GDM1 (cell line): ENCODE data around the gene GFRA1.
"Not testable (repeated sequence)": the region's sequence is repeated elsewhere in the genome, so short reads cannot be mapped to it uniquely, and the experiment has no call there.

Experiments
- DNase-seq: peaks from one replicate; lab custom pipeline; 2025; lab: John Stamatoyannopoulos, UW

The GFRA1 gene

GRCh38 chr10:116059320-116059719 lies 213.7 kb downstream of the GFRA1 start:
- DNase-seq, result no peak

GRCh38 chr10:116056445-116057293 lies 216.3 kb downstream of the GFRA1 start:
- DNase-seq, result no peak

GRCh38 chr10:116055917-116056252 lies 217.1 kb downstream of the GFRA1 start:
- DNase-seq, result no peak

- no peak for DNase-seq
Observed at GRCh38 chr10:116055252-116055916, 217.6 kb downstream of the GFRA1 start.

- no peak for DNase-seq
Observed at GRCh38 chr10:116053910-116054309, 219.1 kb downstream of the GFRA1 start.

- DNase-seq, result not testable (repeated sequence)
Observed at GRCh38 chr10:116053009-116053730, 219.8 kb downstream of the GFRA1 start.

GRCh38 chr10:116052522-116052921 lies 220.5 kb downstream of the GFRA1 start:
- not testable (repeated sequence) for DNase-seq

- DNase-seq, result no peak
Observed at GRCh38 chr10:116049974-116050304, 223.1 kb downstream of the GFRA1 start.

GRCh38 chr10:116049158-116049973 lies 223.6 kb downstream of the GFRA1 start:
- no peak for DNase-seq

- DNase-seq, result no peak
Observed at GRCh38 chr10:116045366-116046356, 227.3 kb downstream of the GFRA1 start.

GRCh38 chr10:116044801-116045248 lies 228.2 kb downstream of the GFRA1 start:
- no peak for DNase-seq

- DNase-seq, result no peak
Observed at GRCh38 chr10:116043861-116044260, 229.1 kb downstream of the GFRA1 start.

- DNase-seq, result no peak
Observed at GRCh38 chr10:116043304-116043703, 229.7 kb downstream of the GFRA1 start.

- no peak for DNase-seq
Observed at GRCh38 chr10:116041948-116042347, 231.1 kb downstream of the GFRA1 start.

- no peak for DNase-seq
Observed at GRCh38 chr10:116039612-116040011, 233.4 kb downstream of the GFRA1 start.

GRCh38 chr10:116038259-116038658 lies 234.7 kb downstream of the GFRA1 start:
- no peak for DNase-seq

GRCh38 chr10:116035406-116035805 lies 237.6 kb downstream of the GFRA1 start:
- DNase-seq, result not testable (repeated sequence)

GRCh38 chr10:116030576-116030975 lies 242.4 kb downstream of the GFRA1 start:
- no peak for DNase-seq

GRCh38 chr10:116029826-116030225 lies 243.2 kb downstream of the GFRA1 start:
- DNase-seq, result no peak

- no peak for DNase-seq
Observed at GRCh38 chr10:116027355-116027754, 245.7 kb downstream of the GFRA1 start.

GRCh38 chr10:116026725-116027124 lies 246.3 kb downstream of the GFRA1 start:
- no peak for DNase-seq
